Measurements from ENCODE around the gene FOXL1. TPM values are rescaled to one million over a fixed set of nuclear protein-coding genes. Genes with fewer than 3 reads are reported as not detected.

The FOXL1 gene
- total RNA-seq, 1 donor, result 2.5 TPM

GRCh38 chr16:86566601-86566965, 11.8 kb upstream of the FOXL1 start, which contains the start of gene FOXC2:
FOXC2 (plus strand) TSS chr16:86566829; CDS start chr16:86567336, 507 bp downstream.
- DNase-seq (ENCODE audit: insufficient read length, low spot score, missing footprints), result peak; percentile 100
- Histone ChIP-seq H3K27ac (ENCODE audit: low read depth, low read length) (peak within 1 kb of the TSS; percentile 96), H3K4me1 (ENCODE audit: insufficient read depth, low read length) (peaks cover 16% of the 10 kb centered on the region), H3K4me3 (ENCODE audit: insufficient read depth, low read length) (peak within 1 kb of the TSS; percentile 97), H3K79me2 (ENCODE audit: insufficient read depth, low read length) (peaks cover 62% of the 10 kb centered on the region), H2AFZ (ENCODE audit: low read length) (peak within 1 kb of the TSS; percentile 63), H3K27me3 (ENCODE audit: insufficient read depth, low read length) (no peaks in the 10 kb centered on the region), H3K4me2 (ENCODE audit: insufficient read depth, low read length) (peak within 1 kb of the TSS; percentile 77), H3K36me3 (ENCODE audit: insufficient read depth, low read length) (peaks cover 30% of the 10 kb centered on the region), H3K9me3 (ENCODE audit: low read depth, low read length) (no peaks in the 10 kb centered on the region), H4K20me1 (ENCODE audit: insufficient read depth, low read length) (peaks cover 3% of the 10 kb centered on the region)
- no peak for TF ChIP-seq CTCF (IDR thresholded peaks at IDR 0.05; ENCODE audit: extremely low read depth, low read depth, low read length)

GRCh38 chr16:86566966-86567700, 11.2 kb upstream of the FOXL1 start:
- Histone ChIP-seq H3K27ac (ENCODE audit: low read depth, low read length) (peak overlapping the region; percentile 96), H3K79me2 (ENCODE audit: insufficient read depth, low read length) (peaks cover 67% of the 10 kb centered on the region), H3K27me3 (ENCODE audit: insufficient read depth, low read length) (no peaks in the 10 kb centered on the region), H2AFZ (ENCODE audit: low read length) (no peak overlapping the region), H3K9me3 (ENCODE audit: low read depth, low read length) (no peaks in the 10 kb centered on the region), H3K36me3 (ENCODE audit: insufficient read depth, low read length) (peaks cover 35% of the 10 kb centered on the region), H3K4me2 (ENCODE audit: insufficient read depth, low read length) (peak overlapping the region; percentile 62), H4K20me1 (ENCODE audit: insufficient read depth, low read length) (peaks cover 3% of the 10 kb centered on the region), H3K4me3 (ENCODE audit: insufficient read depth, low read length) (peak overlapping the region; percentile 97), H3K4me1 (ENCODE audit: insufficient read depth, low read length) (peaks cover 22% of the 10 kb centered on the region)
- no peak for TF ChIP-seq CTCF (IDR thresholded peaks at IDR 0.05; ENCODE audit: extremely low read depth, low read depth, low read length)
- DNase-seq (ENCODE audit: insufficient read length, low spot score, missing footprints), result peak; percentile 98

- H4K20me1 ChIP-seq (ENCODE audit: insufficient read depth, low read length), result peaks cover 3% of the 10 kb centered on the region
- no peaks in the 10 kb centered on the region for H3K9me3 ChIP-seq (ENCODE audit: low read depth, low read length)
- peaks cover 29% of the 10 kb centered on the region for H3K4me1 ChIP-seq (ENCODE audit: insufficient read depth, low read length)
- TF ChIP-seq CTCF (IDR thresholded peaks at IDR 0.05; ENCODE audit: extremely low read depth, low read depth, low read length), result no peak
- no peaks in the 10 kb centered on the region for H3K27me3 ChIP-seq (ENCODE audit: insufficient read depth, low read length)
- peak overlapping the region; percentile 96 for H3K27ac ChIP-seq (ENCODE audit: low read depth, low read length)
- peak overlapping the region; percentile 97 for H3K4me3 ChIP-seq (ENCODE audit: insufficient read depth, low read length)
- peak overlapping the region; percentile 62 for H3K4me2 ChIP-seq (ENCODE audit: insufficient read depth, low read length)
- DNase-seq (ENCODE audit: insufficient read length, low spot score, missing footprints), result peak; percentile 92
- peaks cover 75% of the 10 kb centered on the region for H3K79me2 ChIP-seq (ENCODE audit: insufficient read depth, low read length)
- peaks cover 43% of the 10 kb centered on the region for H3K36me3 ChIP-seq (ENCODE audit: insufficient read depth, low read length)
- H2AFZ ChIP-seq (ENCODE audit: low read length), result no peak overlapping the region
Measured at GRCh38 chr16:86567701-86568581, 10.4 kb upstream of the FOXL1 start.

Data from osteoblast (primary cell).